Heart right ventricle (tissue), 16 donors: Measurements from ENCODE around the gene SMAD2. TPM values are rescaled to one million over a fixed set of nuclear protein-coding genes. Genes with fewer than 3 reads are reported as not detected.
A peak's percentile ranks its signal among the peaks of the same experiment; 100 is the strongest.

Source experiments
- ATAC-seq, 8 donors: fragments of 200-7000 bp; cut with Tn5 transposase; one replicate each; pipeline ENCODE4 v1.9.1; 2020; ENCODE audit warnings: mild to moderate bottlenecking in 8 of 8, moderate library complexity in 8 of 8, moderate number of reproducible peaks in 1 of 8
- DNase-seq, 2 donors: peaks; one replicate each; pipeline ENCODE4 v3.0.0-alpha.2; 2020
- H3K27ac ChIP-seq, 10 donors: fragments of 200-600 bp; sonication (generic) in 2 of 10; one replicate each; pipeline versions ENCODE4 v1.5.0 to v1.8.0; 2020 to 2022; ENCODE audit warnings: mild to moderate bottlenecking in 3 of 10
- H3K27me3 ChIP-seq, 7 donors: fragments of 200-600 bp; one replicate each; pipeline ENCODE4 v1.8.0; 2021 to 2022; ENCODE audit warnings: mild to moderate bottlenecking in 2 of 7
- H3K36me3 ChIP-seq, 9 donors: fragments of 200-600 bp; sonication (generic) in 1 of 9; one replicate each; pipeline versions ENCODE4 v1.5.0 to v1.8.0; 2020 to 2022; ENCODE audit warnings: mild to moderate bottlenecking in 2 of 9
- H3K4me1 ChIP-seq, 9 donors: fragments of 200-600 bp; sonication (generic) in 1 of 9; one replicate each; pipeline versions ENCODE4 v1.5.0 to v1.8.0; 2020 to 2022; ENCODE audit warnings: mild to moderate bottlenecking in 4 of 9
- H3K4me3 ChIP-seq, 10 donors: fragments of 200-600 bp; sonication (generic) in 2 of 10; one replicate each; pipeline versions ENCODE4 v1.5.0 to v1.8.0; 2020 to 2022; ENCODE audit warnings: mild to moderate bottlenecking in 7 of 10, moderate library complexity in 2 of 10
- H3K9me3 ChIP-seq, 11 donors: fragments of 200-600 bp in 10 of 11; sonication (generic) in 2 of 11; one replicate each; pipeline versions ENCODE4 v1.5.0 to v1.8.0; 2013 to 2022; ENCODE audit warnings: mild to moderate bottlenecking in 2 of 11, control low read depth in 1 of 11, moderate library complexity in 1 of 11
- WGBS, 2 donors: extraction: QIAGEN DNeasy Blood & Tissue Kit; methylation state at CpG; one replicate each; pipeline ENCODE4 v1.1.7; 2013; ENCODE audit warnings: inconsistent platforms in 1 of 2; 5-methylcytosine and 5-hydroxymethylcytosine counted together
- intact Hi-C, 10 donors: fragments of 100-400 bp; cut with DNase I; formaldehyde crosslinking; loops; one replicate each; pipeline versions ENCODE4 v1.11.1 to v1.14.2; 2022
- polyA plus RNA-seq, 2 donors: library from polyadenylated mRNA; stranded (reverse); fragments of 200-250 nt; gene quantifications; one replicate each; pipeline ENCODE4 v1.2.3, GENCODE V29; 2013
- total RNA-seq, 10 donors: library from RNA; stranded (reverse); fragmentation: NEBNext Ultra II Directional in 3 of 10; extraction: Animal tissue kit (Norgen Biotek cat#: 25700) in 3 of 10; gene quantifications; one replicate each; pipeline versions ENCODE4 v1.2.1 to v1.2.4, GENCODE V29; 2021 to 2023
- TF ChIP-seq, protein P1 (sequence below), 9 donors: fragments of 200-600 bp; sonication (generic) in 2 of 9; IDR thresholded peaks; one replicate each; pipeline versions ENCODE4 v1.5.0 to v1.8.0; 2021 to 2022; ENCODE audit warnings: antibody characterized with exemption in 9 of 9, mild to moderate bottlenecking in 5 of 9, moderate library complexity in 1 of 9
- donor health status: Arrhythmogenic right ventricular cardiomyopathy.
- donor health status: ischemic (EF 13 %, LVEDD 7.1; RV severe dilation, severe dysfunction).
- donor health status: healthy with polysubstance abuse.
- donor health status: DM: no; HTN: yes; CAD: no.
- donor health status: DM: no; HTN: no; CAD: no.
- donor health status: ischemic (EF 25% LVEDD 6.9; RV normal size, moderate dysfunction).
- donor health status: ischemic (EF 25% LVEDD 5.7; RV mildly dilated, moderate dysfunction).
- donor health status: healthy.
- donor health status: DM: yes; HTN: yes; CAD: no.
- donor health status: Ischemic cardiomyopathy.
- donor health status: ischemic (EF 35%, LVEDD 5.7; RV mildly dilated, moderate dysfunction).
- donor health status: nonischemic (EF 11% LVEDD 7.7; RV severe dilation, severe dysfunction).
- donor health status: DM: yes; HTN: yes; CAD: no.
- donor health status: PGD.
- donor health status: ischemic (EF 29% LVEDD 5.4; RV normal size, mild dysfunction).
- donor health status: nonischemic (EF 23%, LVEDD 6.1; RV moderate dilation, normal function).

Gene SMAD2
- total and polyA plus RNA-seq, 12 donors: 11.6 to 118 (median 92.9) TPM

- intact Hi-C loops: no loop called here
- ATAC-seq: no peak
- H3K36me3 ChIP-seq: peaks cover 0 to 14% (median 0%) of the 10 kb centered on the region in 9 donors
- WGBS, 2 donors: 93 to 97% methylated on average over 2 of the region's 2 CpGs
- no peaks in the 10 kb centered on the region for H3K27me3 ChIP-seq
- H3K9me3 ChIP-seq: peaks cover 0 to 44% (median 12%) of the 10 kb centered on the region in 11 donors
- no peak overlapping the region for H3K27ac ChIP-seq
- DNase-seq: no peak
- peaks cover 0 to 47% (median 17%) of the 10 kb centered on the region in 9 donors for H3K4me1 ChIP-seq
- H3K4me3 ChIP-seq: no peak overlapping the region
- TF ChIP-seq, protein P1, sequence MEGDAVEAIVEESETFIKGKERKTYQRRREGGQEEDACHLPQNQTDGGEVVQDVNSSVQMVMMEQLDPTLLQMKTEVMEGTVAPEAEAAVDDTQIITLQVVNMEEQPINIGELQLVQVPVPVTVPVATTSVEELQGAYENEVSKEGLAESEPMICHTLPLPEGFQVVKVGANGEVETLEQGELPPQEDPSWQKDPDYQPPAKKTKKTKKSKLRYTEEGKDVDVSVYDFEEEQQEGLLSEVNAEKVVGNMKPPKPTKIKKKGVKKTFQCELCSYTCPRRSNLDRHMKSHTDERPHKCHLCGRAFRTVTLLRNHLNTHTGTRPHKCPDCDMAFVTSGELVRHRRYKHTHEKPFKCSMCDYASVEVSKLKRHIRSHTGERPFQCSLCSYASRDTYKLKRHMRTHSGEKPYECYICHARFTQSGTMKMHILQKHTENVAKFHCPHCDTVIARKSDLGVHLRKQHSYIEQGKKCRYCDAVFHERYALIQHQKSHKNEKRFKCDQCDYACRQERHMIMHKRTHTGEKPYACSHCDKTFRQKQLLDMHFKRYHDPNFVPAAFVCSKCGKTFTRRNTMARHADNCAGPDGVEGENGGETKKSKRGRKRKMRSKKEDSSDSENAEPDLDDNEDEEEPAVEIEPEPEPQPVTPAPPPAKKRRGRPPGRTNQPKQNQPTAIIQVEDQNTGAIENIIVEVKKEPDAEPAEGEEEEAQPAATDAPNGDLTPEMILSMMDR (IDR thresholded peaks at IDR 0.05): no peak
Measured at GRCh38 chr18:47903809-47904208, 26.6 kb downstream of the SMAD2 start.

- Histone ChIP-seq H3K4me3 (no peak overlapping the region), H3K27ac (peak overlapping the region in 1 of 10 donors; percentile 48), H3K36me3 (peaks cover 0 to 6% (median 0%) of the 10 kb centered on the region in 9 donors), H3K4me1 (peaks cover 0 to 52% (median 35%) of the 10 kb centered on the region in 9 donors), H3K9me3 (peaks cover 0 to 39% (median 11%) of the 10 kb centered on the region in 11 donors), H3K27me3 (no peaks in the 10 kb centered on the region)
- TF ChIP-seq, protein P1 (IDR thresholded peaks at IDR 0.05): no peak
- intact Hi-C loops: no loop called here
- no peak for DNase-seq
- peak in 6 of 8 donors; percentile 20 to 67 (median 52) for ATAC-seq
- WGBS, 2 donors: 65 to 67% methylated on average over 7 of the region's 7 CpGs
Measured at GRCh38 chr18:47901624-47902362, 28.7 kb downstream of the SMAD2 start.

- no peaks in the 10 kb centered on the region for H3K27me3 ChIP-seq
- H3K9me3 ChIP-seq: peaks cover 0 to 26% (median 5%) of the 10 kb centered on the region in 11 donors
- no peak for ATAC-seq
- H3K4me1 ChIP-seq: peaks cover 0 to 66% (median 35%) of the 10 kb centered on the region in 9 donors
- TF ChIP-seq, protein P1 (IDR thresholded peaks at IDR 0.05): no peak
- peaks cover 0 to 25% (median 4%) of the 10 kb centered on the region in 9 donors for H3K36me3 ChIP-seq
- DNase-seq: no peak
- no peak overlapping the region for H3K27ac ChIP-seq
- intact Hi-C loops: loop anchor here in 1 of 10 donors (10.0 kb wide), 1 partner anchor 46 kb away; no protein-coding TSS in a partner anchor
- WGBS, 2 donors: 90% methylated on average over 5 of the region's 5 CpGs
- H3K4me3 ChIP-seq: no peak overlapping the region
Measured at GRCh38 chr18:47899107-47899840, 31.2 kb downstream of the SMAD2 start.

DNA sequence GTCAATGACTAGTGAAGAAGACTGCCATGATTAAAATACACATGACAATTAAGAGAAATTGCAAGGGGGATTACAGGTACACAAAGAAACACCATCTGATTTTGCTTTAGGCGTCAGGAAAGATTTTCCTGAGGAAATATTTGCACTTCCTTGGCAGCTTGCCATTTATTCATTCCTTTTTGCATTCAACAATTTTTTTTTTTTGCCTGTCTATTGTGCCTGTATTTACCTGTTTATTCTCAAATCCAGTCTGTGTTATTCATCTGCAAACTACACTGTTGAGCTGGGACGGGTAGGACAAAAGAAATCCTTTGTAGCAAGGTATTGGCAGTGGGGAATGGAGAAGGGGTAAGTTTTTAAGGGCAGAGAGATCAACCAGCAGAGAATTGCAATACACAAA is 31.8 kb downstream of the SMAD2 start:
- 61 to 81% methylated on average over 2 of the region's 2 CpGs for WGBS, 2 donors
- TF ChIP-seq, protein P1 (IDR thresholded peaks at IDR 0.05): no peak
- Histone ChIP-seq H3K4me3 (no peak overlapping the region), H3K27me3 (no peaks in the 10 kb centered on the region), H3K36me3 (peaks cover 0 to 25% (median 4%) of the 10 kb centered on the region in 9 donors), H3K9me3 (peaks cover 0 to 21% (median 0%) of the 10 kb centered on the region in 11 donors), H3K4me1 (peaks cover 0 to 72% (median 35%) of the 10 kb centered on the region in 9 donors), H3K27ac (no peak overlapping the region)
- DNase-seq (no peak), ATAC-seq (no peak)
- intact Hi-C loops: loop anchor here in 1 of 10 donors (10.0 kb wide), 1 partner anchor 46 kb away; no protein-coding TSS in a partner anchor
